H1 (cell line): Measurements from ENCODE around the gene HMX1. TPM values are rescaled to one million over a fixed set of nuclear protein-coding genes. Genes with fewer than 3 reads are reported as not detected.

Source experiments
- CTCF ChIA-PET: fragments of 300-600 bp; sonication (Branson Sonifier 250); formaldehyde crosslinking; loops from one replicate; lab custom pipeline; 2021; ENCODE audit not compliant: partially characterized antibody; lab: Charles Lee
- POLR2A ChIA-PET: fragments of 300-600 bp; sonication (Branson Sonifier 250); formaldehyde crosslinking; loops from one replicate; lab custom pipeline; 2021; ENCODE audit warnings: inconsistent platforms; ENCODE audit not compliant: partially characterized antibody; lab: Charles Lee
- DNase-seq, 2 experiments: peaks; one replicate each; pipeline versions ENCODE4 v3.0.0 to v3.0.0-alpha.2; 2010 to 2022; ENCODE audit warnings: low spot score in 2 of 2, low read depth in 1 of 2, mixed read lengths in 1 of 2
- FAIRE-seq: peaks from 2 replicates; lab custom pipeline; 2011; peaks lifted over from hg19 to GRCh38; lab: Jason Lieb, UNC
- H2AFZ ChIP-seq: 2 replicates; pipeline ENCODE4 v1.8.1; 2012; ENCODE audit warnings: low read length, inconsistent platforms
- H2AK5ac ChIP-seq: 2 replicates; pipeline ENCODE4 v1.6.1; 2013; ENCODE audit warnings: low read depth, low read length
- H2BK120ac ChIP-seq: replicated peaks from 2 replicates; pipeline ENCODE3; 2013; ENCODE audit warnings: low read depth, low read length, inconsistent platforms
- H2BK12ac ChIP-seq: 2 replicates; pipeline ENCODE4 v1.6.1; 2013; ENCODE audit warnings: low read depth, low read length
- H2BK15ac ChIP-seq: 2 replicates; pipeline ENCODE4 v1.6.1; 2013; ENCODE audit warnings: low read length
- H2BK20ac ChIP-seq: 2 replicates; pipeline ENCODE4 v1.6.1; 2013; ENCODE audit warnings: low read length
- H2BK5ac ChIP-seq: 2 replicates; pipeline ENCODE4 v1.6.1; 2013; ENCODE audit warnings: low read depth, low read length
- H3K14ac ChIP-seq: 2 replicates; pipeline ENCODE4 v1.6.1; 2013; ENCODE audit warnings: inconsistent platforms; ENCODE audit not compliant: insufficient read length
- H3K18ac ChIP-seq: 2 replicates; pipeline ENCODE4 v1.6.1; 2013; ENCODE audit warnings: low read length; ENCODE audit errors: extremely low read depth
- H3K23ac ChIP-seq: 2 replicates; pipeline ENCODE4 v1.6.1; 2013; ENCODE audit warnings: inconsistent platforms; ENCODE audit not compliant: insufficient read length
- H3K23me2 ChIP-seq: 2 replicates; pipeline ENCODE4 v1.6.1; 2013; ENCODE audit warnings: low read depth, low read length
- H3K27ac ChIP-seq: 2 replicates; pipeline ENCODE4 v1.6.1; 2011; ENCODE audit warnings: low read depth, low read length, inconsistent platforms
- H3K27me3 ChIP-seq, 4 experiments: replicated peaks in 1 of 4; 1 replicate in 1 of 4; 2 replicates in 3 of 4; pipeline versions ENCODE4 v1.6.1 to v1.8.1; 2011 to 2013; ENCODE audit warnings: low read length in 3 of 4, mild to moderate bottlenecking in 3 of 4, inconsistent platforms in 2 of 4, mixed read lengths in 2 of 4, moderate library complexity in 1 of 4; ENCODE audit not compliant: control insufficient read depth in 3 of 4, insufficient read depth in 3 of 4; ENCODE audit errors: extremely low read depth in 1 of 4
- H3K36me3 ChIP-seq, 4 experiments: 2 replicates each; pipeline versions ENCODE4 v1.6.1 to v1.8.1; 2011 to 2013; ENCODE audit warnings: mild to moderate bottlenecking in 4 of 4, low read length in 3 of 4, moderate library complexity in 2 of 4, control low read depth in 1 of 4, inconsistent platforms in 1 of 4; ENCODE audit not compliant: insufficient read depth in 4 of 4, control insufficient read depth in 2 of 4
- H3K4ac ChIP-seq: replicated peaks from 2 replicates; pipeline ENCODE3; 2013; ENCODE audit warnings: low read length, low read depth, mixed read lengths, inconsistent platforms; ENCODE audit not compliant: insufficient read length
- H3K4me1 ChIP-seq, 4 experiments: replicated peaks in 1 of 4; 1 replicate in 1 of 4; 2 replicates in 3 of 4; pipeline versions ENCODE4 v1.6.1 to v1.8.1; 2011 to 2013; ENCODE audit warnings: low read length in 3 of 4, inconsistent platforms in 2 of 4, mixed read lengths in 1 of 4; ENCODE audit not compliant: insufficient read depth in 4 of 4, control insufficient read depth in 3 of 4
- H3K4me2 ChIP-seq, 2 experiments: 2 replicates each; pipeline versions ENCODE4 v1.6.1 to v1.8.1; 2011 to 2013; ENCODE audit warnings: low read depth in 2 of 2, low read length in 2 of 2, control low read depth in 1 of 2, inconsistent platforms in 1 of 2, mild to moderate bottlenecking in 1 of 2; ENCODE audit not compliant: insufficient read depth in 1 of 2
- H3K4me3 ChIP-seq, 4 experiments: fragments of 200-600, 300-600 bp in 1 of 4; sonication (generic), shearing (Covaris generic), sonication (Bioruptor Twin) in 1 of 4; 2 replicates each; pipeline versions ENCODE4 v1.5.1 to v1.8.1; 2011 to 2016; ENCODE audit warnings: low read length in 4 of 4, low read depth in 3 of 4, control low read depth in 2 of 4, inconsistent platforms in 2 of 4, mild to moderate bottlenecking in 2 of 4, mixed read lengths in 1 of 4, moderate library complexity in 1 of 4; ENCODE audit not compliant: insufficient read depth in 2 of 4; ENCODE audit errors: extremely low read depth in 1 of 4
- H3K56ac ChIP-seq: replicated peaks from 2 replicates; pipeline ENCODE3; 2013; ENCODE audit warnings: low read depth, mild to moderate bottlenecking, mixed read lengths, low read length, inconsistent platforms; ENCODE audit not compliant: insufficient read length
- H3K79me1 ChIP-seq: 2 replicates; pipeline ENCODE4 v1.6.1; 2013; ENCODE audit warnings: low read depth, low read length, control low read depth
- H3K79me2 ChIP-seq, 2 experiments: 2 replicates each; pipeline versions ENCODE4 v1.6.1 to v1.8.1; 2012 to 2013; ENCODE audit warnings: low read length in 2 of 2, mild to moderate bottlenecking in 2 of 2, inconsistent platforms in 1 of 2; ENCODE audit not compliant: insufficient read depth in 2 of 2, control insufficient read depth in 1 of 2
- H3K9ac ChIP-seq, 4 experiments: replicated peaks in 1 of 4; 1 replicate in 1 of 4; 2 replicates in 3 of 4; pipeline versions ENCODE4 v1.6.1 to v1.8.1; 2011 to 2013; ENCODE audit warnings: low read depth in 3 of 4, low read length in 3 of 4, control low read depth in 2 of 4, mild to moderate bottlenecking in 2 of 4, moderate library complexity in 2 of 4, inconsistent platforms in 1 of 4; ENCODE audit errors: extremely low read depth in 1 of 4
- H3K9me3 ChIP-seq, 2 experiments: 2 replicates each; pipeline versions ENCODE4 v1.6.1 to v1.8.1; 2012 to 2013; ENCODE audit warnings: mild to moderate bottlenecking in 2 of 2, moderate library complexity in 2 of 2, control low read depth in 1 of 2, inconsistent platforms in 1 of 2, low read depth in 1 of 2, low read length in 1 of 2, mixed read lengths in 1 of 2; ENCODE audit not compliant: insufficient read depth in 2 of 2
- H4K20me1 ChIP-seq, 2 experiments: replicated peaks in 1 of 2; 2 replicates each; pipeline versions ENCODE3 to v1.8.1; 2011 to 2013; ENCODE audit warnings: inconsistent platforms in 2 of 2, low read length in 2 of 2, mild to moderate bottlenecking in 1 of 2; ENCODE audit not compliant: insufficient read depth in 2 of 2, control insufficient read depth in 1 of 2
- H4K5ac ChIP-seq: 2 replicates; pipeline ENCODE4 v1.6.1; 2013; ENCODE audit warnings: low read length, low read depth, mixed read lengths, inconsistent platforms; ENCODE audit not compliant: insufficient read length
- H4K8ac ChIP-seq: 2 replicates; pipeline ENCODE4 v1.8.0; 2013; ENCODE audit warnings: mild to moderate bottlenecking, moderate library complexity, low read length, inconsistent platforms; ENCODE audit not compliant: insufficient read depth; ENCODE audit errors: extremely low read depth
- H4K91ac ChIP-seq: replicated peaks from 2 replicates; pipeline ENCODE3; 2013; ENCODE audit warnings: low read length, mixed read lengths, inconsistent platforms; ENCODE audit not compliant: insufficient read length
- BACH1 ChIP-seq: IDR thresholded peaks from 2 replicates; pipeline ENCODE4 v1.6.1; 2012; ENCODE audit warnings: low read length, improper control_type of control experiment
- CBX5 ChIP-seq: fragments of 300-800, 300-1000 bp; sonication (generic); IDR thresholded peaks from 2 replicates; pipeline ENCODE4 v1.7.1; 2016; ENCODE audit warnings: antibody characterized with exemption, low read length, low read depth
- EGR1 ChIP-seq: IDR thresholded peaks from 2 replicates; pipeline ENCODE4 v1.6.1; 2011; ENCODE audit warnings: low read depth, low read length, borderline replicate concordance
- KDM5A ChIP-seq: fragments of 200-600 bp; IDR thresholded peaks from 2 replicates; pipeline ENCODE4 v1.7.1; 2012; ENCODE audit warnings: mild to moderate bottlenecking, low read length, inconsistent platforms, mixed read lengths
- PHF8 ChIP-seq: fragments of 200-600 bp; sonication (generic); conservative IDR thresholded peaks from 2 replicates; pipeline ENCODE4 v1.7.1; 2012; ENCODE audit warnings: low read depth, mild to moderate bottlenecking, inconsistent platforms, low read length, moderate library complexity
- RBBP5 ChIP-seq: IDR thresholded peaks from 2 replicates; pipeline ENCODE4 v1.7.1; 2012; ENCODE audit warnings: low read depth, mild to moderate bottlenecking, inconsistent platforms, low read length, moderate library complexity, borderline replicate concordance
- SIRT6 ChIP-seq: IDR thresholded peaks from one replicate; pipeline ENCODE4 v1.7.1; 2012; ENCODE audit warnings: low read length, inconsistent platforms
- SP2 ChIP-seq: IDR thresholded peaks from 2 replicates; pipeline ENCODE4 v1.6.1; 2012; ENCODE audit warnings: mild to moderate bottlenecking, low read length, inconsistent platforms
- TAF1 ChIP-seq: IDR thresholded peaks from 2 replicates; pipeline ENCODE4 v1.6.1; 2011; ENCODE audit warnings: mild to moderate bottlenecking, low read depth, low read length
- TCF12 ChIP-seq: IDR thresholded peaks from 2 replicates; pipeline ENCODE4 v1.6.1; 2011; ENCODE audit warnings: low read depth, mild to moderate bottlenecking, low read length
- WGBS, 2 experiments: shearing (Covaris generic) in 1 of 2; methylation state at CpG; one replicate each; pipeline versions ENCODE4 v1.1.6 to v1.1.7; 2013 to 2015; ENCODE audit warnings: low lambda C conversion rate in 2 of 2, mixed read lengths in 2 of 2, inconsistent platforms in 1 of 2, low coverage in 1 of 2, missing lambda C conversion rate in 1 of 2; ENCODE audit not compliant: insufficient replicate concordance in 2 of 2, insufficient coverage in 1 of 2, insufficient read length in 1 of 2; ENCODE audit errors: extremely low coverage in 1 of 2, missing lambda C conversion rate in 1 of 2; 5-methylcytosine and 5-hydroxymethylcytosine counted together
- polyA plus RNA-seq, 7 experiments: library from polyadenylated mRNA; depleted of rRNA in 3 of 7; stranded (reverse) in 5 of 7; unstranded in 2 of 7; fragments of >200 nt in 5 of 7; fragments of 200-250 nt in 2 of 7; gene quantifications; 1 replicate in 5 of 7; 2 replicates in 1 of 7; 4 replicates in 1 of 7; pipeline versions ENCODE4 v1.2.1 to v1.2.3, GENCODE V29; 2011 to 2013; ENCODE audit warnings: missing spikeins in 2 of 7, mixed read lengths in 2 of 7
- total RNA-seq: library from RNA; stranded (reverse); fragmentation: NEBNext Ultra II Directional; extraction: Animal tissue kit (Norgen Biotek cat#: 25700); gene quantifications from 2 replicates; pipeline ENCODE4 v1.2.1, GENCODE V29; 2021

The HMX1 gene
- total and polyA plus RNA-seq, 2 of the 8 experiments (the other 6 are each of a cell fraction or from before 2014, with no cell fraction given) = 0.26 TPM; not detected in 1

GRCh38 chr4:8850074-8850829, 21.4 kb downstream of the HMX1 start:
- Histone ChIP-seq H2AK5ac (no peak overlapping the region; the same call in 1 of the 2 replicates), H3K18ac (no peak overlapping the region), H3K79me2 (no peaks in the 10 kb centered on the region), H3K79me1 (no peaks in the 10 kb centered on the region), H2BK15ac (no peak overlapping the region), H3K4me1 (peaks cover 0 to 10% (median 3%) of the 10 kb centered on the region in 4 experiments; a peak in 5 of 7 replicates), H3K9me3 (no peaks in the 10 kb centered on the region), H2BK120ac (no peak overlapping the region), H3K27ac (no peak overlapping the region), H3K4me2 (no peak overlapping the region), H3K36me3 (no peaks in the 10 kb centered on the region), H4K91ac (no peak overlapping the region), H3K9ac (no peak overlapping the region), H4K5ac (no peak overlapping the region), H4K20me1 (peaks cover 3 to 5% of the 10 kb centered on the region in 2 experiments), H3K4ac (no peak overlapping the region), H3K23ac (no peak overlapping the region), H4K8ac (no peak overlapping the region), H2AFZ (no peak overlapping the region), H3K23me2 (no peaks in the 10 kb centered on the region), H3K56ac (no peak overlapping the region), H3K27me3 (peaks cover 12 to 23% (median 19%) of the 10 kb centered on the region in 4 experiments), H2BK5ac (no peak overlapping the region), H2BK12ac (0 out of 2 replicates have a peak overlapping the region, but pooled peaks have one; percentile 39), H3K14ac (no peak overlapping the region), H3K4me3 (no peak overlapping the region), H2BK20ac (no peak overlapping the region)
- ChIA-PET POLR2A (no interaction called here), CTCF (interaction anchor here (1.5 kb wide), 1 partner anchor 161 kb away, joined by 3 read pairs; no protein-coding TSS in a partner anchor)
- TF ChIP-seq EGR1 (no peak), BACH1 (no peak), SP2 (no peak), KDM5A (no peak), TAF1 (no peak), CBX5 (no peak), RBBP5 (no peak), SIRT6 (no peak), TCF12 (no peak), PHF8 (no peak)
- FAIRE-seq (no peak), DNase-seq (peak in 1 of 2 experiments; percentile 39)
- WGBS, 2 experiments = 88% methylated on average over 19 of the region's 23 CpGs; no CpG with 5 or more reads in 1 of the 2 experiments
